IMR-90 (cell line): ENCODE results near the gene MUC5B. TPM values are rescaled to one million over a fixed set of nuclear protein-coding genes. Genes with fewer than 3 reads are reported as not detected.

Source experiments
- ATAC-seq: fragments of 200-7000 bp; cut with Tn5 transposase; 2 replicates; pipeline ENCODE4 v1.9.1; 2020; ENCODE audit warnings: low read depth, mild to moderate bottlenecking, moderate library complexity
- BruUV-seq: library from RNA; stranded (reverse); fragments of 400-500 nt; replicated peaks from 2 replicates; lab custom pipeline; 2021; lab: Mats Ljungman, UMichigan
- CTCF ChIA-PET: fragments of 300-600 bp; formaldehyde crosslinking; extraction: SDS; loops from one replicate; lab custom pipeline; 2021; ENCODE audit warnings: antibody characterized with exemption; lab: Yijun Ruan, JAX
- POLR2A ChIA-PET: fragments of 300-600 bp; sonication (Branson Sonifier 250); formaldehyde crosslinking; loops from one replicate; lab custom pipeline; 2022; ENCODE audit warnings: antibody characterized with exemption; ENCODE audit not compliant: unreplicated experiment; lab: Charles Lee
- DNase-seq: peaks from one replicate; pipeline ENCODE4 v3.0.0; 2013
- H2AFZ ChIP-seq: replicated peaks from 2 replicates; pipeline ENCODE3; 2013; ENCODE audit warnings: low read length, mild to moderate bottlenecking; ENCODE audit not compliant: poor library complexity
- H2AK5ac ChIP-seq: 2 replicates; pipeline ENCODE4 v1.6.1; 2013; ENCODE audit warnings: low read depth, low read length, inconsistent platforms
- H2AK9ac ChIP-seq: replicated peaks from 2 replicates; pipeline ENCODE3; 2013; ENCODE audit warnings: mild to moderate bottlenecking, low read depth, low read length, moderate library complexity; ENCODE audit not compliant: poor library complexity
- H2BK120ac ChIP-seq: 2 replicates; pipeline ENCODE4 v1.6.1; 2013; ENCODE audit warnings: low read depth, low read length, inconsistent platforms
- H2BK15ac ChIP-seq: 3 replicates; pipeline ENCODE4 v1.6.1; 2013; ENCODE audit warnings: low read depth, low read length, inconsistent platforms
- H2BK20ac ChIP-seq: 2 replicates; pipeline ENCODE4 v1.6.1; 2013; ENCODE audit warnings: low read depth, mild to moderate bottlenecking, inconsistent platforms, low read length, moderate library complexity
- H2BK5ac ChIP-seq: 2 replicates; pipeline ENCODE4 v1.6.1; 2013; ENCODE audit warnings: mild to moderate bottlenecking, low read depth, low read length, inconsistent platforms; ENCODE audit not compliant: poor library complexity, severe bottlenecking
- H3K14ac ChIP-seq: replicated peaks from 2 replicates; pipeline ENCODE4 v1.6.1; 2013; ENCODE audit warnings: low read depth, low read length, inconsistent platforms
- H3K18ac ChIP-seq: 2 replicates; pipeline ENCODE4 v1.6.1; 2013; ENCODE audit warnings: low read depth, low read length, control low read depth
- H3K23ac ChIP-seq: 2 replicates; pipeline ENCODE4 v1.6.1; 2013; ENCODE audit warnings: low read depth, low read length, inconsistent platforms
- H3K27ac ChIP-seq: 2 replicates; pipeline ENCODE4 v1.5.1; 2013; ENCODE audit warnings: mild to moderate bottlenecking, control low read depth, low read length; ENCODE audit not compliant: insufficient read depth
- H3K27me3 ChIP-seq: 2 replicates; pipeline ENCODE4 v1.6.1; 2013; ENCODE audit warnings: low read length; ENCODE audit not compliant: control insufficient read depth, insufficient read depth
- H3K36me3 ChIP-seq: 2 replicates; pipeline ENCODE4 v1.6.1; 2013; ENCODE audit warnings: low read length, mixed read lengths; ENCODE audit not compliant: control insufficient read depth, insufficient read depth
- H3K4ac ChIP-seq: 2 replicates; pipeline ENCODE4 v1.6.1; 2013; ENCODE audit warnings: low read depth, low read length, inconsistent platforms
- H3K4me1 ChIP-seq: 2 replicates; pipeline ENCODE4 v1.6.1; 2013; ENCODE audit warnings: low read length, mixed read lengths; ENCODE audit not compliant: control insufficient read depth, insufficient read depth
- H3K4me2 ChIP-seq: 2 replicates; pipeline ENCODE4 v1.6.1; 2013; ENCODE audit warnings: low read depth, mild to moderate bottlenecking, control low read depth, low read length, moderate library complexity
- H3K4me3 ChIP-seq: 2 replicates; pipeline ENCODE4 v1.5.1; 2013; ENCODE audit warnings: low read depth, mild to moderate bottlenecking, control low read depth, low read length, moderate library complexity; ENCODE audit not compliant: insufficient read depth
- H3K56ac ChIP-seq: 2 replicates; pipeline ENCODE4 v1.6.1; 2013; ENCODE audit warnings: low read length, inconsistent platforms; ENCODE audit not compliant: insufficient read depth; ENCODE audit errors: extremely low read depth
- H3K79me1 ChIP-seq, 2 experiments: 2 replicates each; pipeline ENCODE4 v1.6.1; 2013; ENCODE audit warnings: low read length in 2 of 2, inconsistent platforms in 1 of 2, low read depth in 1 of 2
- H3K9ac ChIP-seq: 2 replicates; pipeline ENCODE4 v1.6.1; 2013; ENCODE audit warnings: low read depth, low read length, control low read depth
- H3K9me1 ChIP-seq: 2 replicates; pipeline ENCODE4 v1.6.1; 2013; ENCODE audit warnings: low read length, inconsistent platforms; ENCODE audit not compliant: insufficient read depth
- H3K9me3 ChIP-seq: 2 replicates; pipeline ENCODE4 v1.6.1; 2013; ENCODE audit warnings: low read length; ENCODE audit not compliant: control insufficient read depth, insufficient read depth
- H4K20me1 ChIP-seq: 2 replicates; pipeline ENCODE4 v1.6.1; 2013; ENCODE audit warnings: low read length, inconsistent platforms; ENCODE audit not compliant: insufficient read depth
- H4K5ac ChIP-seq: 2 replicates; pipeline ENCODE4 v1.6.1; 2013; ENCODE audit warnings: mild to moderate bottlenecking, low read depth, low read length, control low read depth
- H4K8ac ChIP-seq, 2 experiments: 2 replicates each; pipeline ENCODE4 v1.6.1; 2013; ENCODE audit warnings: low read depth in 2 of 2, low read length in 2 of 2, control low read depth in 1 of 2, inconsistent platforms in 1 of 2
- H4K91ac ChIP-seq: 2 replicates; pipeline ENCODE4 v1.6.1; 2013; ENCODE audit warnings: low read depth, low read length, inconsistent platforms; ENCODE audit not compliant: insufficient read depth
- BHLHE40 ChIP-seq: fragments of 150-350 bp; IDR thresholded peaks from 2 replicates; pipeline ENCODE4 v1.6.1; 2016; ENCODE audit warnings: mild to moderate bottlenecking, low read depth, low read length
- CEBPB ChIP-seq: IDR thresholded peaks from 2 replicates; pipeline ENCODE4 v1.6.1; 2012; ENCODE audit warnings: low read depth, low read length, improper control_type of control experiment
- CHD1 ChIP-seq: IDR thresholded peaks from 2 replicates; pipeline ENCODE4 v1.6.1; 2012; ENCODE audit warnings: low read depth, low read length, improper control_type of control experiment
- CTCF ChIP-seq: conservative IDR thresholded peaks from 2 replicates; pipeline ENCODE4 v1.5.1; 2012; ENCODE audit warnings: mild to moderate bottlenecking, low read depth, low read length, improper control_type of control experiment
- FOS ChIP-seq: fragments of 150-350 bp; IDR thresholded peaks from 2 replicates; pipeline ENCODE4 v1.6.1; 2016; ENCODE audit warnings: low read depth, low read length
- MAFK ChIP-seq: IDR thresholded peaks from 2 replicates; pipeline ENCODE4 v1.6.1; 2012; ENCODE audit warnings: low read depth, low read length, improper control_type of control experiment
- MAZ ChIP-seq: IDR thresholded peaks from 2 replicates; pipeline ENCODE4 v1.6.1; 2012; ENCODE audit warnings: low read depth, mild to moderate bottlenecking, low read length, improper control_type of control experiment, moderate library complexity, borderline replicate concordance
- MXI1 ChIP-seq: IDR thresholded peaks from 2 replicates; pipeline ENCODE4 v1.6.1; 2012; ENCODE audit warnings: low read depth, mild to moderate bottlenecking, low read length, moderate library complexity, borderline replicate concordance
- NFE2L2 ChIP-seq: fragments of 150-350 bp; IDR thresholded peaks from 2 replicates; pipeline ENCODE4 v1.6.1; 2016; ENCODE audit warnings: low read depth, mild to moderate bottlenecking, low read length
- POLR2A ChIP-seq: IDR thresholded peaks from 2 replicates; pipeline ENCODE4 v1.6.1; 2012; ENCODE audit warnings: mild to moderate bottlenecking, low read depth, low read length
- RAD21 ChIP-seq: IDR thresholded peaks from 2 replicates; pipeline ENCODE4 v1.6.1; 2012; ENCODE audit warnings: low read length, improper control_type of control experiment
- RCOR1 ChIP-seq: IDR thresholded peaks from 2 replicates; pipeline ENCODE4 v1.6.1; 2012; ENCODE audit warnings: mild to moderate bottlenecking, low read length, improper control_type of control experiment; ENCODE audit not compliant: insufficient replicate concordance
- RFX5 ChIP-seq: IDR thresholded peaks from 2 replicates; pipeline ENCODE4 v1.8.0; 2012; ENCODE audit warnings: low read depth, mild to moderate bottlenecking, low read length, moderate library complexity
- USF2 ChIP-seq: fragments of 150-350 bp; IDR thresholded peaks from 2 replicates; pipeline ENCODE4 v1.6.1; 2017; ENCODE audit warnings: mild to moderate bottlenecking, antibody characterized with exemption, low read length, low read depth
- WGBS, 2 experiments: methylation state at CpG; one replicate each; pipeline versions ENCODE4 v1.1.5 to v1.1.7; 2013; ENCODE audit warnings: missing lambda C conversion rate in 2 of 2; ENCODE audit not compliant: insufficient read length in 1 of 2; ENCODE audit errors: extremely low coverage in 2 of 2; 5-methylcytosine and 5-hydroxymethylcytosine counted together
- dilution Hi-C: fragments of 300-500 bp; cut with HindIII; formaldehyde crosslinking; loops from one replicate; pipeline ENCODE4 v1.14.3; 2018; ENCODE audit warnings: low sequenced_read_pairs; ENCODE audit not compliant: unreplicated experiment
- in situ Hi-C: fragments of 300-500 bp; cut with MboI; formaldehyde crosslinking; loops from 3 replicates; pipeline ENCODE4 v1.14.3; 2019; ENCODE audit warnings: low sequenced_read_pairs, inconsistent platforms, mixed read lengths
- intact Hi-C: fragments of 100-400 bp; cut with micrococcal nuclease; formaldehyde crosslinking; loops from 2 replicates; pipeline ENCODE4 v1.10.0; 2022
- polyA plus RNA-seq, 3 experiments: library from polyadenylated mRNA; depleted of rRNA; stranded (reverse); fragments of >200 nt; gene quantifications; 2 replicates each; pipeline ENCODE4 v1.2.3, GENCODE V29; 2012; ENCODE audit warnings: low replicate concordance in 1 of 3
- total RNA-seq: library from RNA; depleted of rRNA; stranded (reverse); fragments of >200 nt; gene quantifications from 2 replicates; pipeline ENCODE4 v1.2.3, GENCODE V29; 2012

MUC5B gene
- total and polyA plus RNA-seq, 2 of the 4 experiments (the other 2 are of a cell fraction) = not detected

GRCh38 chr11:1195682-1196515 lies 27.0 kb upstream of the MUC5B start:
- WGBS, 2 experiments = 86% methylated on average over 18 of the region's 41 CpGs; no CpG with 5 or more reads in 1 of the 2 experiments
- DNase-seq = no peak
- in situ Hi-C loops (no loop called here), intact Hi-C loops (no loop called here), dilution Hi-C loops (no loop called here)
- Histone ChIP-seq H2BK20ac (no peak overlapping the region), H3K23ac (no peak overlapping the region), H4K8ac (no peak overlapping the region), H2AK9ac (no peak overlapping the region), H3K4me1 (no peaks in the 10 kb centered on the region), H3K14ac (no peak overlapping the region), H3K27ac (no peak overlapping the region), H4K5ac (no peak overlapping the region), H3K4me3 (no peak overlapping the region), H3K18ac (no peak overlapping the region), H4K20me1 (no peaks in the 10 kb centered on the region), H3K56ac (no peak overlapping the region), H3K9me3 (peaks cover 8% of the 10 kb centered on the region; the same call in 1 of the 2 replicates), H3K27me3 (peaks cover 8% of the 10 kb centered on the region; the same call in 1 of the 2 replicates), H3K36me3 (no peaks in the 10 kb centered on the region), H3K4ac (no peak overlapping the region), H3K79me1 (no peaks in the 10 kb centered on the region), H2AFZ (no peak overlapping the region), H2BK120ac (no peak overlapping the region), H4K91ac (no peak overlapping the region), H3K4me2 (no peak overlapping the region), H3K9me1 (no peaks in the 10 kb centered on the region), H2AK5ac (no peak overlapping the region), H3K9ac (no peak overlapping the region), H2BK15ac (no peak overlapping the region), H2BK5ac (no peak overlapping the region)
- no peak for ATAC-seq
- POLR2A ChIA-PET = no interaction called here
- TF ChIP-seq USF2 (no peak), CTCF (no peak), CEBPB (no peak), CHD1 (no peak), BHLHE40 (no peak), FOS (no peak), MXI1 (no peak), RAD21 (no peak), RCOR1 (no peak), MAFK (no peak), NFE2L2 (no peak), MAZ (no peak), RFX5 (no peak), POLR2A (no peak)
- CTCF ChIA-PET = no interaction called here
- BruUV-seq = no TSS peak
